ENCODE measurements around the gene ADGRF5.

DNA sequence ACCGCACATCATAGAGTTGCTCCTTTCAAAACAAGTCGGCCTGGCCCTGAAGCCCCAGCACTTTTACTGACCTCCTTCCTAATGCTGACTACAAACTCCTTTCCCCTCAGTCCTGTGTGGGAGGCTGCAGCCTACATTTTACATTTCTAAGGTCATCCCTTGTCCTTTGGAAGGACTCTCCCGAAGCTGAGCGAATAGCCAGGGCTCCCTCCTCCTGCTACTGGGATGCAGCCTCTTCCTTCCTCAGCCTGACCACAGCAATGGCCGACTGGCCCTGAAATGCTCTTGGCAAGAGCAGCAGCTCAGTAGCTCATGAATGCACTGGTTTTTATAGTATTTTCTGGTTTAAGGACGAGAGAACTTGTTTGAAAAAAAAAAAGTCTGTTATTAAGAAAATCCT is 679 bp downstream of the ADGRF5 start:
- no peak for TF ChIP-seq YY1 (IDR thresholded peaks at IDR 0.05; ENCODE audit: low read depth)
- no peak for TF ChIP-seq TAF1 (IDR thresholded peaks at IDR 0.05; ENCODE audit: low read depth)
- no peak for TF ChIP-seq CEBPB (IDR thresholded peaks at IDR 0.05)
- no peak for TF ChIP-seq RAD21 (IDR thresholded peaks at IDR 0.05; ENCODE audit: low read depth)
- TF ChIP-seq EGR1 (IDR thresholded peaks at IDR 0.05) = no peak
- TF ChIP-seq NFIC (IDR thresholded peaks at IDR 0.05) = no peak
- no peak for TF ChIP-seq CREB1 (IDR thresholded peaks at IDR 0.05; ENCODE audit: low read depth)
- TF ChIP-seq REST (IDR thresholded peaks at IDR 0.05; ENCODE audit: low read depth) = no peak
- no peak for TF ChIP-seq USF1 (IDR thresholded peaks at IDR 0.05)
- TF ChIP-seq, protein P1, sequence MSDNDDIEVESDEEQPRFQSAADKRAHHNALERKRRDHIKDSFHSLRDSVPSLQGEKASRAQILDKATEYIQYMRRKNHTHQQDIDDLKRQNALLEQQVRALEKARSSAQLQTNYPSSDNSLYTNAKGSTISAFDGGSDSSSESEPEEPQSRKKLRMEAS (IDR thresholded peaks at IDR 0.05) = no peak
- TF ChIP-seq TCF12 (IDR thresholded peaks at IDR 0.05; ENCODE audit: low read depth) = no peak

Data from Ishikawa (cell line).